Stimulated activated CD8-positive, alpha-beta memory T cell treated with anti-CD3 and anti-CD28 coated beads, Interleukin-12 subunit alpha, Interleukin-12 subunit beta, amount 100 ng/mL, for 24 hours (primary cell): ENCODE results near the gene GNAS.
A peak's percentile ranks its signal among the peaks of the same experiment; 100 is the strongest.
"Not testable (repeated sequence)": the region's sequence is repeated elsewhere in the genome, so short reads cannot be mapped to it uniquely, and the experiment has no call there.

Experiments used
- DNase-seq: peaks from one replicate; pipeline ENCODE4 v3.0.0-alpha.2; 2020; ENCODE audit errors: extremely low read depth

Gene GNAS

DNA sequence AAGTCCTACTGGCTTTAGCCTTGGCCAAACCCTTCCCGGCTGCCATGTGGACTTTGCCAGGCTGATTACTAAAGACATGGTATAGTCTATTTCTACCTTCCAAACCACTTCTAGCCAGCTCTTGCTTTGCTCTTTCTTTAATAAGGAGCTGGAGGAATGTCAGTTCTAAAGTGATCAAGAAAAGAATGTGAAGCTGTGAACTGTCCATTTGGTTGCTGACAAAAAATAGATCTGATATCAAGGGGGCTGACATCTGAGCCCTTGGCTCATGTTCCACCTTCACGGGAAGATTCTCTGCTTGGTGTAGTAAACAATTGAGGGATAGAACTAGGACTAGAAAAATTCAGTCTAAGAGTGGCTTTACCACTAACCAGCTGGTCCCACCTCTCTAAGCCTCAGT is 24.4 kb upstream of the GNAS start:
- DNase-seq = no peak

DNA sequence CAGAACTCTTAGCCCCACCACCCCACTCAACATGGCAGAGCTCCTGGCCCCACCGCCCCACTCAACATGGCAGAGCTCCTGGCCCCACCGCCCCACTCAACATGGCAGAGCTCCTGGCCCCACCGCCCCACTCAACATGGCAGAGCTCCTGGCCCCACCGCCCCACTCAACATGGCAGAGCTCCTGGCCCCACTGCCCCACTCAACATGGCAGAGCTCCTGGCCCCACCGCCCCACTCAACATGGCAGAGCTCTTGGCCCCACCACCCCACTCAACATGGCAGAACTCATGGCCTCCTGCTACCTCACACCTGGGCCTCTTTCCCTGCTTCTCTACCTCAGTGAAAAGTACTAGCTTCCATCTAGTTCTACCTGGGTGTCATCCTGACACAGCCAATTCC is 23.7 kb upstream of the GNAS start:
- not testable (repeated sequence) for DNase-seq

DNA sequence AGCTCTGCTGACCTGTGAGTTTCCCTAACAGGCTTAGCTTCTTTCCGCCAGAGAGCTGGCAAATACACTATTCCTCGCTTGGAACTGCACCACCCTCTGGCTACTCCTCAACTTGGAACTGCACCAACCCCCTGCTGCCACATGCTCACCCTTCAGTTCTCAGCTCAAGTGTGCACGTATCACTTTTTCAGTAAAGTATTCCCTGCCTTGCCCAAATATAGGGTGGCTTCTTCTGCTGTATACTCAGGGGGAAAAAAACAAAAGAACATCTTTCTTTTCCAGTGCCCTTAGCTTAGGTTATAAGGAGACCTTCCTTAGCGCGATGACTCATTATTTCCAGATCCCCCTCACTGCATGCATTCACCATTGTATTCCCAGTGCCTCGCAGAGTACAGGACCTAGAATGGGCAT is 23.0 kb upstream of the GNAS start:
- no peak for DNase-seq

DNA sequence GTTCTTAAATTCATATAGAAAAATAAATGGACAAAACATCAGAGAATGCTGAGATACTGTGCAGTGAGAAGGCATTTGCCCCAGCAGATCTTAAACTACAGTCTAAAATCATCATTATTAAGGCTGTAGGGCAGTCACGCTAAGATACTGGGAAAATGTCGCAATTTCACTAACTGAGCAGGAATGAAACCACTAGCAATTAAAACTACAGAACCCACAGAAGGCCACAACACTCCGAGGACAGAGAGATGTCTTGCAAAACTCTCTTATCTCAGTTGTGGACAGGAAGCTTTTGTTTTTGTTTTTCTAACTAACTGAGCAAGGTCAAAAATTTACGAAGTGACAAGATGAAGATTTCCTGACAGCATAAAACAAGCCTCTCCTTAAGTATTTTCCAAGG is 20.1 kb upstream of the GNAS start:
- DNase-seq = no peak

DNA sequence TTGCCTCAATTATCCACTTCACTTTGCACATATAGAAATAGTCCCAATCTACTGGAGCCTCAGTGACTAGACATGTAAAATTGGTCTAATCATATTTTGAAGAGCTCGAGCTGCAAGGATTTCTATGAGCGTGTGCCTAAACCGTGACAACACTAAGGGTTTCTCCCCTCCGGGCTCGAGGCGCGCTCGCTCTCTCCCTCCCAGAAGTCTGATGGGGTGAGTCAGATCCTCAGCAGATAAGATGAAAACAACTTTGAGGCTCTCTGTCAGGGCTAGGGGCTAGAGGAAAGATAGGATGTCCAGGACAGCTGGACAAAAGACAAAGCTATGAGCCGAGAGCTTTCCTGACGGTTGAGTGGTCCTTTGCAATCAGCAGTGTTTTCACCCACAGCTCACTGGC is 18.6 kb upstream of the GNAS start:
- DNase-seq = no peak

DNA sequence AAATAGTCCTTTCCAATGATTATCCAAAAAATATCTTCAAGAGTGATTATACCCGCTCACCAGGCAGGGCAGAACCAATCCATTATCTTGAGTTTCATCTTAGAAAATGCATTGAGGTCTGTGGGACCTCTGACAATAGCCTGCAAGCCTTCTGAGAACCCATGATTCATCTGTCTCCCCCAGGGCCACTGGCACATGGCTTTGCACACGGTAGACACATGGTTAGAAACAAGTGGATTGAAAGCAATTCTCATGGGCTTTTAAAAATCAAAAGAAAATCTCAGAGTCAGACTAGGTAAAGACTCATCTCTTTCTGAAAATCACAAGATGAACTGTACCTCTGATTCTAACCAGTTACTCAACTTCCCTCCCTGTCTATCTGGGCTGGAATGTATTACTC is 17.3 kb upstream of the GNAS start:
- no peak for DNase-seq

DNA sequence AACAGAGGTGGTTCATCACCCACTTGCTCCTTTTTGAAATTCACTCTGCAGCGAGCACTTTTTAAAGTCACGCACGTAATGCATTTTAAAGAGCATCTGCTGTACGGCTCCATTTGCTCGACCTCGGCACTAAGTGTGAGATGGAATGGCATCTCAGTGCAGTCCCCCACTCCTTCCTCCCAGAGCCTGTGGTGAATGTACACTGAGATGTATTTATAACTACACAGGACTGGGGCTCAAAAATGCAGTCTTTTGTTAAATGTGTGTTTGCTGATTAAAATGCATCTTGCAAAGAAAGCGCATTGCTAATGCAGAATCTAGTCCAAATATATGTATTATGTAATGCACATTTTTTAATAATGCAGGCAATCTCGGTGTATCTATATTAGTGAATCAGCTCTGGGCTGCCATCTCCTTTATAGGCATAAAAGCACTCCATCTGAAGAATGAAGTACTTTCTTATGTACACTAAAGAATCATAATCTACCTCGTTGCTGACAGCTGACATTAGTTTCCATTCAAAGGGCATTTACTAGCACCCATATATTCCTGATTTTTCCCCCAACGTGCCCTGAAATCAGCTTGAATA is 15.8 kb upstream of the GNAS start:
- no peak for DNase-seq

DNA sequence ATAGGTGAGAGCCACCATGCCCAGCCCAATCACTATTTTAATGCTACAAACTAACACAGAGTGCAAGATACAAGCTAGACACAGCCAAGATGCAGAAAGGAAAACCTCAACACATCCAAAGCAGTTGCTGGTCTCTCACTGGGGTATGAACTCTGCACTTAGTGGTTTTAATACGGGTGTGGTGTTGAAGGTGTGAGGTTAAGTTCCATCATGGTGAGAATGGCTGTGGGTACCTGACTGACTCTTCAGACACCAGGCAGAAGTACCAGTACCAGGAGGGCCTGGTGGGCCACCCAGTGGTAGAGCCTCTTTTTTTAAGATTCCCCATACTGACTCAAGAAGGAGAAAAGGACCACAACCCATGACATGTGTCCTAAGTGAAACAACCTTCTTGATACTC is 14.8 kb upstream of the GNAS start:
- DNase-seq = no peak

DNA sequence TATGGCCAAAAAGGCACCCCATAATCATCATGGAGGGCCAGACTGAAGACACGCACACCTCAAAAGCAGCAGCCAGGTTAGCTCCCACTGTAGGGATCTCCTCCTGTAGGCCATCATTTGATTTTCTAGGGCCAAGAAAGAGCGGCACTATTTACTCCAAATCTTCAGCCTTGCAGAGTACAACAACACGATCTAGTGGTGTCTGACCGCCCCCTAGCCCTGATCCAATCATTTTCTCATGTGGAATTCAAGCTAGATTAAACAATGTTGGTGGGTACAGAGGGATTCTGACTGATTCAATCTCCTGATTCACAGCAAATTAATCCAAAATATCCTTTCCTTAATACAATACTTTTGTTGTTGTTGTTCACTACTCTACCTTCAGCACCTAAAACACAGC is 14.3 kb upstream of the GNAS start:
- DNase-seq = no peak

DNA sequence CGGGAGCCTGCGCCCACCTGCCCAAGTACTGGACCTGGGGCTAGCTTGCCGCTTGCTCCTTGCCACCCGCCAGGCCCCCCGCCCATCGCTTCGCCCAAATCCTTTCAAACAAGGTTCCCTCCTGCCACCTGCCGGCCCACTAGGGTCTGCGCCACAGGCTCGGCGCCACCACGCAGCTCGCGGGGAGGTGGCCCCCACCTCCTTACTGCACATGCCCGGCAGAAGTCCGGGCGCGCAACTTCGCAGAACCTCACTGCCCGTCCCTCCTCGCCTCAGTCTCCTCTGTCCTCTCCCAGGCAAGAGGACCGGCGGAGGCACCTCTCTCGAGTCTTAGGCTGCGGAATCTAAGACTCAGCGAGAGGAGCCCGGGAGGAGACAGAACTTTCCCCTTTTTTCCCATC is 13.0 kb upstream of the GNAS start:
- no peak for DNase-seq

DNA sequence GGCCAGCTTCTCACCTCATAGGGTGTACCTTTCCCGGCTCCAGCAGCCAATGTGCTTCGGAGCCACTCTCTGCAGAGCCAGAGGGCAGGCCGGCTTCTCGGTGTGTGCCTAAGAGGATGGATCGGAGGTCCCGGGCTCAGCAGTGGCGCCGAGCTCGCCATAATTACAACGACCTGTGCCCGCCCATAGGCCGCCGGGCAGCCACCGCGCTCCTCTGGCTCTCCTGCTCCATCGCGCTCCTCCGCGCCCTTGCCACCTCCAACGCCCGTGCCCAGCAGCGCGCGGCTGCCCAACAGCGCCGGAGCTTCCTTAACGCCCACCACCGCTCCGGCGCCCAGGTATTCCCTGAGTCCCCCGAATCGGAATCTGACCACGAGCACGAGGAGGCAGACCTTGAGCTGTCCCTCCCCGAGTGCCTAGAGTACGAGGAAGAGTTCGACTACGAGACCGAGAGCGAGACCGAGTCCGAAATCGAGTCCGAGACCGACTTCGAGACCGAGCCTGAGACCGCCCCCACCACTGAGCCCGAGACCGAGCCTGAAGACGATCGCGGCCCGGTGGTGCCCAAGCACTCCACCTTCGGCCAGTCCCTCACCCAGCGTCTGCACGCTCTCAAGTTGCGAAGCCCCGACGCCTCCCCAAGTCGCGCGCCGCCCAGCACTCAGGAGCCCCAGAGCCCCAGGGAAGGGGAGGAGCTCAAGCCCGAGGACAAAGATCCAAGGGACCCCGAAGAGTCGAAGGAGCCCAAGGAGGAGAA is 12.3 kb upstream of the GNAS start:
- DNase-seq = no peak

DNA sequence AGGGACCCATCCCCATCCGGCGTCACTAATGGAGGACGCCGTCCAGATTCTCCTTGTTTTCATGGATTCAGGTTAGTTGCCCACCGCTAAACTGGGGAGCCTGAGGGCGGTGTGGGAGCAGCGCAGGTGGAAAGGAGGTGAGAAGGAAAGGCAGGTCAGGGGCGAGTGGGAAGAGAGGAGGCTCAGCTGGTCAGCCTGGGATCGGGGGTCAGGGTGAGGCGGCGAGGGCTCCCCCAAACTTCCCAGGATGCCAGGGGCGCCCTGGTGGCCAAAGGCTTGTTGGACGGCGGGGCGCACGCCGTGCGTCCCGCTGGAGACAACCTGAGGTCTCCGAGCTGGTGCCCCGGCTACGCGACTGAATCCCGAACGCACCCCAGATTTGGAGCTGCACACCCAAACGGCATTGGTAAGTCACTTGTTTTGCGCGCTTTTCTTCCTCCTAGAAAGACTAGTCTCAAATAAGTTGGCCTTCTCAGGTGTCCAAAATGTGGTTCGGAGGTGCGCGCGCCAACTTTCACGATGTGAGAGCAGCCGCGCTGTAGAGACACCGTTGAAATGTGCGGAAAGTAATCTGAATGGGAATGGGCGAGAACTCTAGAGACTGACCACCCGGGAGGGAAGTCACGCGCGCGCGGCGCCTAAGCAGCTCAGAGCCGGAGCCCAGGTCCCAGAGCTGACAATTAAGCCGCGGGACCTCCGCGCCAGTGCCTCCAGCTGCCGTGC is 11.5 kb upstream of the GNAS start:
- no peak for DNase-seq

DNA sequence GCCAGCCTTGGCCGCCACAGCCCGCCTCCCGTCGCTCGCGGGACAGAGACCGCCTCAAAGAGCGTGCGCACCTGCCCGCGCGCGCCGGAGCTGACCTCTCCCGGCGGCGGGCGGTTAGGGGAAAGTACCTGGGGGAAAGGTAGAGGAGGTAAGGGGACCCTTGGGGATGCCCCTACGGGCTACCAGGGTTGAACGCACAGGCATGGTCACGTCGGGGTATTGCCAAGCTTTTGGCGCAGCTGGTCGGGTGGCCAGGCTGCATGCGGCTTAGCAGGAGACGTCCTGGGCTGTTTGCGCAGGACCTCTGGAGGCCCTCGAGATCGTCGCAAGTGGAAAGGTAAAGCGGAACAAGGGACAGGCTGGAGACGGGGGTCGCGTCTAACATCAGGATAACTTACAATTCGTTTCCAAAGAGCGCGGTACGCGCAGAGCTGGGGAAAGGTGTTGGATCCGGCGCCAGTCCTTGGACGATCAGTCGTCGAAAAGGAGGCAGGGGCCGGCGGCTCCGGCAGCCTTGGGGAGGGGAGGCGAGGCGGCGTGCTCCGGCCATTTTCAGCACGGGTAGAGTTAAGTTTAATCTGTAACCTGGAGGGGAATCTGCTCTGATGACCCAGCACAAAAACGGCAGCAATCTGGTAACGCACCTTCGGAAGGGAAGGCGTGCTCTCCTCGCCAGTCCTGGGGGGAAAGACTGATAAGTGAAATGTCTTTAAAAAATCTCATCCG is 10.8 kb upstream of the GNAS start:
- no peak for DNase-seq

DNA sequence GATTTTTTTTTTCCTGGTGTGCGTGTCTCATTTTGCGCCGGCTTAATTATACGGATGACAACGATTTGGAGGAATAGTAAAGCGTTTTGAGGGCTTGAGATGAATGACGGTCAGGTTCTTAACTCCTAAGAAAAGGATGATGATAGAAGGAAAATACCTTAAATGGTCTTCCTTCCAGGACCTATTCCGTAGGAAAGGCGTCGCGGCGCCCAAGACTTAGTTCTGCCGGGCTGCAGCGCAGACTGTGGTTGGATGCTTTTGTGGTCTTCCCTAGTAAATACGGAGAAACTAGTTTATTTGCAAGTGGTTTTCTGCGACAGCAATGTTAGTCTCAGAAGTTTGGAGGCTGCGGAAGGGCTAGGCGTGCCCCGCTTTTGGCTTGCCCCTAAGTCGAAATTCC is 10.2 kb upstream of the GNAS start:
- DNase-seq = no peak

DNA sequence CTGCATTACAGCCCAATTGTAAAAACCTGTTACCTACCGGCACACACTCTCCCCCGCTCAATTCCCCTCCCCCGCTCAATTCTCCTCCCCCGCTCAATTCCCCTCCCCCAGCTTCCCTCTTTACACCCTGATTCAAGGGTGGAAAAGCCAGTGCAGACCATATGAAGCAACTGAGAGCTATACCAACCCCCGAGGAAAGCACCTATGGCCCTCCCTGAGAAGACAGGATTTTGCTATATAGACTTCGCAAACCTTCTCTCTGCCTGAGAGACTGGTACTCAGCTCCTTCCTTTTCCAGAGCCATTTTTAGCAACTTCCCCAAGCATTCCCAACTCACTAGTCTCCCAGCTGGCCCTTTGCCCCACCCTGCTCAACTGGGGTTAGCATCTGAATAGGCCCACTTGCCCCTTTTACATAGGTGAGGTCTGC is 9.4 kb upstream of the GNAS start:
- DNase-seq = no peak

DNA sequence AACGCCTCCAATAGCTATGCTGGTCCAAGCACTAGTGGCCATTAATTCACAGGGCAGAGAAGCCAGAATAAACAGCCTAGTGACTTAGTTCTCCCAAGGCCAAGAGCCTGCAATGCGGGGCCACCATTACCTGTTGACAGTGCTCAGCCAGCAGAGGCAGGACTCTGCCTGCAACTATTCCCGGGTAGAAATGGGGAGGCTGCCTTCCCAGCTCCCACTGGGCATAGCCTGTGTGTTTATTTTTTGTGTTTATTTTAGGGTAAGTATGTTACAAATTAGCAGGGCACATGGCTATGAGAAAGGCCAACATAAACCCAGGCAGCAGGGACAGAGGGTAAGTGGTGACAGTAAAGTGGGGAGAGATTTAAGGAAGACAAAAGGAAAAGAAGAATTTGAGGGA is 6.8 kb upstream of the GNAS start:
- no peak for DNase-seq

DNA sequence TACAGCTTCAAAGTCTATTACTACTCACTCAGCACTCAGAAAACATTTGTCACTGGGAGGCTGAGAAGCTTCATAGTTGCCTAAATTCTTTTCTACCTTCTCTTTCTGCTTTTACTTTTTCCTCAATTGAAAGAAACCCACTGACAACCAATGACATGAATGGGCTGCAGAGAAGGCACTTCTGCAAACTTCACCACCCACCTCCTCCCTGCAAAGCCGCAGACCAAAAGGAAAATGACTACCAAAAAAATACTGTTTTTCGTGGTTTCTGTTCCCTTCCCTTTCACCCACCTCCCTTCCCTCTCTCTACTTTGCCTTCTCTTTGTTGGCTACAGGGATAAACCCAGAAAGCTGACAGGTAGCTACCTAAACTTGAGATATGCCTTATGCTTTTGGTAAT is 5.1 kb upstream of the GNAS start:
- DNase-seq = no peak

DNA sequence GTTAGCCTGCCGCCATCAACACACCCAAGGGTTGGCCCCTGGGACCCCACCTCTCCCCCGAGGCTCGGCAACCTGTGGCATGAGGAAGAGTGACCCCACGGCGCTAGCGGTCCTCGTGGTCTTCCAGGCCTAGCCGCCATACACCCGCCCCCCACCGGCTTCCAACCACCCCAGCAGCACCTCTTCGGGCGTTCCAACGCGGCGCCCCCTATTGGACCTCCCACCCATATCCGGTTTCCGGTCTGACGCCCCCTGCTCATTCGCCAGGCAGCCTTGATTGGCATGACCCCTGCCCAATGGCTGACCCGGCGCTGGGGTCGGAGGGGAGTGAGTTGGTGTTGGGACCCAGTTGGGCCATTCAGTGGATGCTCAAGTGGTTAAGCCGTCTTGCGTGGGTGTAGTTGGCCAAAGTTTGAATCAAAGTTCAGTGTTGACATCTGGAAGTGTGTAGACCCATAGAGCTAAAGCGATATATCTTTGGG is 1.8 kb upstream of the GNAS start, which contains the start of gene GNAS-AS1:
TSS of gene GNAS-AS1 (minus strand) at position 210 of the 482 bp plus-strand sequence.
- peak; percentile 55 for DNase-seq

DNA sequence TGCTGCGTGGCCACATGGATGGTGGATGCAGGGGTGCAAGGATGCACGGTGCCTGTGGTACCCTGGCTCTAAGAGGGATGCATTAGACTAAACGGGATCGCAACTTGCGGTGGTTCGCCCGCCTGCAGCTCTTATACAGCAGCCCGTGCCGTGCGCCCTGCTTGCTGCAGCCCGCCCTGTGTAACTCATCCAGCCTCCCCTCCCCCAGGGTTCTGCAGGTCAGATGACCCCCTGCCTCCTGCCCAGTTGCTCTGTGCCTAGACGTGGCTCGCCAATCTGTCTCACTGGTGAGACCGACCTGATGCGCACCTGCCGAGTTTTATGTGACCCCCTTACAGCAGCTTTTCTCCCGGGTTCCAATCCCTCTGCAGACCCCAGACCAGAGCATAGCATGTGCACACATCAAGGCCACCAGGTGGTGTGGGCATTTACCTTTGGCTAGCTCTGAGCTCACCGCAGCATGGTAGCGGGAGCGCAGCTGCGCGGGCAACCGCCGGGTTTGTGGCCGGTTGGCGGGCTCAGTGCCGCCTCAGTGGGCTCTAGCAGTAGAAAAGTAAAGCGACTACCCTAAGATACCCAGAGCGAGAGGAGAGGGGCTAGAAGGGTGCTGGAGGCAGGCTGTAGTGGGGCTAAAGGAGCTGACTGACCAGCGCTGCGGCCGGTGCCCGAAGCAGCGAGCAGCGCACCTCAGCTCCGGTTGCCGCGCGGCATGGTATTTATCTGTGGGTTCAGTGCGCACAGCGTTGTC is 1.1 kb upstream of the GNAS start:
- DNase-seq = no peak

DNA sequence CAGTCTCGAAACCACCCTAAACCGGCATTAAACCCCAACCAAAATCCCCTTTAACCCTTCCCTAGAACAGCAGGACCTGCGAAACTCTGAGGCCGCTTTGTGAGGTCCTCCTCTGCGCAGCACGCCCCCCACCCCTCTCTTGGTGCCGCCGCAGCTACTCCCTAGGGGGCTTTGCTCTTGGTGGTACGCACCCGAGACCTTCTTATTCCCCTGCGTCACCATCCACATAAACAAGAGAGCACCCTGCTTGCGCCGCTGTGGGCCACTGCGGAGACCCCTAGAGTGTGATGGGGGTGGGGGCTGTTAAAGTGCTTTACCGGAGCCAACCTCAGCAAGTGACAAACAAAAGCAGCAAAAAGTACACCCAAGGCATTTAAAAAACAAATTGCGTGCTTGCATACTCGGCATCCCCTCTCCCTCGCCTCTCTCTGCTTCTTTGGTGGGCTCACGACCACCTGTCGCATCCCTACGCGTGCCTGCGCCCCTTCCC is 502 bp upstream of the GNAS start:
- DNase-seq = no peak

DNA sequence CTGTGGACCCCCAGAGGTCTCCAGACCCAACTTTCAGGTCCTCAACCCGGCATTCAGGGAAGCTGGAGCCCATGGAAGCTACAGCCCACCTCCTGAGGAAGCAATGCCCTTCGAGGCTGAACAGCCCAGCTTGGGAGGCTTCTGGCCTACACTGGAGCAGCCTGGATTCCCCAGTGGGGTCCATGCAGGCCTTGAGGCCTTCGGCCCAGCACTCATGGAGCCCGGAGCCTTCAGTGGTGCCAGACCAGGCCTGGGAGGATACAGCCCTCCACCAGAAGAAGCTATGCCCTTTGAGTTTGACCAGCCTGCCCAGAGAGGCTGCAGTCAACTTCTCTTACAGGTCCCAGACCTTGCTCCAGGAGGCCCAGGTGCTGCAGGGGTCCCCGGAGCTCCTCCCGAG is 950 bp downstream of the GNAS start:
- no peak for DNase-seq
